ENCODE results near the gene DZIP1L. TPM values are rescaled to one million over a fixed set of nuclear protein-coding genes. Genes with fewer than 3 reads are reported as not detected.

DZIP1L gene
- total RNA-seq, 1 donor from 2014 or later = 7.7 TPM

DNA sequence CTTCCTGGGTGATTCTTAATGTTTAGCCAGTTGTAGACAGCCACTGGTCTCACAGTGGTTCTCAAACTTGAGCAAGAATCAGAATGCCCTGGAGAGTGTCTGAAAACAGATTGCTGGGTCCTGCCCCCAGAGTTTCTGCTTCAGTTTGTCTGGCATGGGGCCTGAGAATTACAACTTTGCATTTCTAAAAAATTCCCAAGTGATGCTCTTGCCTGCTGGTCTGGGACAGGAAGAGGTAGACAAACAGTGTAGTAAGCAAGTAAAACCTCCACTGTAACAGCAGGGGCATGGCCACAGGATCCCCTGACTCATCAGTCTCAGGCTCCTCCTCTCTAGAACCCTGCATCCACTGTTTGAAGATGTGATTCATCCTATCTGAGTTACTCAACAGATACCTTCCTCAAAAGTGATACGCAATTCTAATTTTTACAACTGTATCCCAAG, 36.5 kb downstream of the DZIP1L start:
- peaks cover 14% of the 10 kb centered on the region for H3K36me3 Mint-ChIP-seq (ENCODE audit: low read depth, unreplicated experiment)
- no peak overlapping the region for H3K27ac Mint-ChIP-seq (ENCODE audit: unreplicated experiment)
- DNase-seq (ENCODE audit: low spot score) = no peak
- H3K9me3 Mint-ChIP-seq (ENCODE audit: unreplicated experiment) = no peaks in the 10 kb centered on the region
- H3K4me3 Mint-ChIP-seq (ENCODE audit: unreplicated experiment) = no peak overlapping the region
- TF ChIP-seq, protein P1, sequence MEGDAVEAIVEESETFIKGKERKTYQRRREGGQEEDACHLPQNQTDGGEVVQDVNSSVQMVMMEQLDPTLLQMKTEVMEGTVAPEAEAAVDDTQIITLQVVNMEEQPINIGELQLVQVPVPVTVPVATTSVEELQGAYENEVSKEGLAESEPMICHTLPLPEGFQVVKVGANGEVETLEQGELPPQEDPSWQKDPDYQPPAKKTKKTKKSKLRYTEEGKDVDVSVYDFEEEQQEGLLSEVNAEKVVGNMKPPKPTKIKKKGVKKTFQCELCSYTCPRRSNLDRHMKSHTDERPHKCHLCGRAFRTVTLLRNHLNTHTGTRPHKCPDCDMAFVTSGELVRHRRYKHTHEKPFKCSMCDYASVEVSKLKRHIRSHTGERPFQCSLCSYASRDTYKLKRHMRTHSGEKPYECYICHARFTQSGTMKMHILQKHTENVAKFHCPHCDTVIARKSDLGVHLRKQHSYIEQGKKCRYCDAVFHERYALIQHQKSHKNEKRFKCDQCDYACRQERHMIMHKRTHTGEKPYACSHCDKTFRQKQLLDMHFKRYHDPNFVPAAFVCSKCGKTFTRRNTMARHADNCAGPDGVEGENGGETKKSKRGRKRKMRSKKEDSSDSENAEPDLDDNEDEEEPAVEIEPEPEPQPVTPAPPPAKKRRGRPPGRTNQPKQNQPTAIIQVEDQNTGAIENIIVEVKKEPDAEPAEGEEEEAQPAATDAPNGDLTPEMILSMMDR (IDR thresholded peaks at IDR 0.05; ENCODE audit: unreplicated experiment) = no peak
- peaks cover 11% of the 10 kb centered on the region for H3K4me1 Mint-ChIP-seq (ENCODE audit: unreplicated experiment)
- no peaks in the 10 kb centered on the region for H3K27me3 Mint-ChIP-seq (ENCODE audit: unreplicated experiment)

DNA sequence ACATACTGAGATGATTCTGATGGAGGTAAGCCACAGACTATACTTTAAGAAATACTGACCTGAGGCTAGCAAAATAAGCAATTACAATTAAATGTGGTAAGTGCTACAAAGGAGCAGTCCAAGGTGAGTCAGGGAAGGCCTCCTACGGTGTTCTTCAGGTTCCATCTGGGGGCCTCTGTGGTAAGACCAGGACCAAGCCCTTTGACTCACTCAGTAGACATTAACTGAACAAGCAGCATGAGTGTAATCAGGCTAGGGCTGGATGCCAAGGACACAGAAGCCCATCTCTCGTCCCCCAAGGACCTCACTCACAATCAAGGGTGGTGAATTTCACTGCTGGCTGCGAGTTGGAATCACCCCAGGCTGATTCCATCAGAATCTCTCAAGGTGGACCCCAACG, 37.3 kb downstream of the DZIP1L start:
- no peak overlapping the region for H3K4me3 Mint-ChIP-seq (ENCODE audit: unreplicated experiment)
- H3K4me1 Mint-ChIP-seq (ENCODE audit: unreplicated experiment) = peaks cover 11% of the 10 kb centered on the region
- TF ChIP-seq, protein P1 (IDR thresholded peaks at IDR 0.05; ENCODE audit: unreplicated experiment) = no peak
- no peaks in the 10 kb centered on the region for H3K27me3 Mint-ChIP-seq (ENCODE audit: unreplicated experiment)
- H3K27ac Mint-ChIP-seq (ENCODE audit: unreplicated experiment) = no peak overlapping the region
- no peak for DNase-seq (ENCODE audit: low spot score)
- H3K36me3 Mint-ChIP-seq (ENCODE audit: low read depth, unreplicated experiment) = peaks cover 17% of the 10 kb centered on the region
- no peaks in the 10 kb centered on the region for H3K9me3 Mint-ChIP-seq (ENCODE audit: unreplicated experiment)

DNA sequence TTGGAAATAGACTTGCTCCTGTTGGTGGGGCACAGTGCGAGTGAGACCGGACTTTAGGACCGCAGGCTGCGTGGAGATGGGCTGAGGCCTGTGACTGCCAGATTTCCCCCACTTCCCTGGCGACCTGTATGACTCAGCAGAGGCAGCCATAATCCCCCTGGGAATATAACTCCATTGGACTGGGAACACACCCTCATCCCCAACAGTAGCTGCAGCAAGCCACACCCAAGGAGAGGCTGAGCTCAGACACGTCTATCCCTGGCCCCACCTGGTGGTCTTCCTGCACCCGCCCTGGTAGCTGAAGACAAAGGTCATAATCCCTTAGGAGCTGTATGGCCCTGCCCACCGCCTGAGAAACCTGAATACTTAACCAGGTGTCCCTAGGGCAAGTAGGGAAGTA, 42.6 kb downstream of the DZIP1L start:
- no peak overlapping the region for H3K4me3 Mint-ChIP-seq (ENCODE audit: unreplicated experiment)
- H3K27me3 Mint-ChIP-seq (ENCODE audit: unreplicated experiment) = peaks cover 4% of the 10 kb centered on the region
- H3K4me1 Mint-ChIP-seq (ENCODE audit: unreplicated experiment) = peaks cover 5% of the 10 kb centered on the region
- no peak overlapping the region for H3K27ac Mint-ChIP-seq (ENCODE audit: unreplicated experiment)
- no peak for DNase-seq (ENCODE audit: low spot score)
- peaks cover 15% of the 10 kb centered on the region for H3K36me3 Mint-ChIP-seq (ENCODE audit: low read depth, unreplicated experiment)
- TF ChIP-seq, protein P1 (IDR thresholded peaks at IDR 0.05; ENCODE audit: unreplicated experiment) = no peak
- no peaks in the 10 kb centered on the region for H3K9me3 Mint-ChIP-seq (ENCODE audit: unreplicated experiment)

DNA sequence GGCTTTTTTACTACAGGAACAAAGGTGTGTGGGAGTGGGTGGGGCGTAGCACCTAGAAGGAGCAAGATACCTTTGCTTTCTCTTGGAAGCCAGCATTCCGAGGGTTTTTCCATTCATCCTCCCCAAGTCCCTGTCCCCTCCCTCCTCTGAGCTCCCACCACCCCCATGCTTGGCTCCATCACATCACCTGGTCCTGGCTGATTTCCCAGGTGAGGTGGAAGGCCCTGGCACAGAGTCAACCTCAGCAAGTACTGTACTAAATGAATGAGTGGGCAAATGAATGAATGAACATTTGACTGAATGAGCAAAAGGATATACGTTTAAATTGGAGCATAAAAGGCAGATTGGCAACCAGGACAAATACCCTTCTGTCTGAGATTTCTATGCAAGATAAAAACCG, 45.4 kb downstream of the DZIP1L start:
- Mint-ChIP-seq H3K9me3 (ENCODE audit: unreplicated experiment) (no peaks in the 10 kb centered on the region), H3K27me3 (ENCODE audit: unreplicated experiment) (peaks cover 4% of the 10 kb centered on the region), H3K27ac (ENCODE audit: unreplicated experiment) (no peak overlapping the region), H3K4me3 (ENCODE audit: unreplicated experiment) (no peak overlapping the region), H3K36me3 (ENCODE audit: low read depth, unreplicated experiment) (peaks cover 16% of the 10 kb centered on the region), H3K4me1 (ENCODE audit: unreplicated experiment) (peaks cover 5% of the 10 kb centered on the region)
- TF ChIP-seq, protein P1 (IDR thresholded peaks at IDR 0.05; ENCODE audit: unreplicated experiment) = no peak
- DNase-seq (ENCODE audit: low spot score) = no peak

DNA sequence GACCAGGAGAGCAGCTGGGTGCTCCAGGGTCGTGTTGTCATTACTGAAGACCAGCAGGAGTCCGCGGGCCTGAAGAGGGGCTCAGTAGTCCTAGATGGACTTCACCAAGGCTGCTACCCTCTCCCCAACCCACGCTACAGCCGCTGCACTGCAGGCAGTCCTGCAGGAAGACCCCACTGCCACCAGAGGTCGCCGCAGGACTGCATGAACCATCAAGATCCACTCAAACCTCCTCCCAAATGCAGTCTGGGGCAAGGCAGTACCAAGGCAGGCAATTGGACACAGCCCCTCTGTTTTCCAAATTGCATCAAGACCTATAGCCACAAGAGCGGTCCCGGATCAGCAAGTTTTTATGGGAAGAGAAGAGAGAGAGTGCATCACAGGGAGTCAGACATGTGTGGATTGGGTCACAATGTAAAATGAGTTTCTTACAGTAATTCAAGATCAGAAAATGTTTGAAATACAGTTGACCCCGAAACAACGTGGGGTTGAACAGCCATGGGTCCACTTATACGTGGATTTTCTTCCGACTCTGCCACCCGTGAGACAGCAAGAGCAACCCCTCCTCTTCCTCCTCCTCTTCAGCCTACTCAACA, 46.7 kb downstream of the DZIP1L start:
- H3K27me3 Mint-ChIP-seq (ENCODE audit: unreplicated experiment) = peaks cover 4% of the 10 kb centered on the region
- H3K9me3 Mint-ChIP-seq (ENCODE audit: unreplicated experiment) = no peaks in the 10 kb centered on the region
- peaks cover 17% of the 10 kb centered on the region for H3K36me3 Mint-ChIP-seq (ENCODE audit: low read depth, unreplicated experiment)
- DNase-seq (ENCODE audit: low spot score) = peak; percentile 83
- peaks cover 5% of the 10 kb centered on the region for H3K4me1 Mint-ChIP-seq (ENCODE audit: unreplicated experiment)
- no peak overlapping the region for H3K4me3 Mint-ChIP-seq (ENCODE audit: unreplicated experiment)
- TF ChIP-seq, protein P1 (IDR thresholded peaks at IDR 0.05; ENCODE audit: unreplicated experiment) = peak; percentile 87
- H3K27ac Mint-ChIP-seq (ENCODE audit: unreplicated experiment) = no peak overlapping the region
